Esophagus squamous epithelium (tissue), 4 donors: ENCODE results near the gene BMP7.

Experiments used
- POLR2A ChIP-seq, 4 donors: fragments of 450-650 bp; IDR thresholded peaks; one replicate each; pipeline ENCODE4 v1.6.1; 2017; ENCODE audit warnings: antibody characterized with exemption in 4 of 4, mild to moderate bottlenecking in 4 of 4, moderate library complexity in 3 of 4
- TF ChIP-seq, protein P1 (sequence below), 6 experiments: fragments of 450-650 bp in 4 of 6; fragments of 200-600 bp in 2 of 6; sonication (generic) in 2 of 6; IDR thresholded peaks; one replicate each; pipeline ENCODE4 v1.5.1; 2016 to 2019; ENCODE audit warnings: antibody characterized with exemption in 6 of 6, mild to moderate bottlenecking in 4 of 6, moderate library complexity in 4 of 6

DNA sequence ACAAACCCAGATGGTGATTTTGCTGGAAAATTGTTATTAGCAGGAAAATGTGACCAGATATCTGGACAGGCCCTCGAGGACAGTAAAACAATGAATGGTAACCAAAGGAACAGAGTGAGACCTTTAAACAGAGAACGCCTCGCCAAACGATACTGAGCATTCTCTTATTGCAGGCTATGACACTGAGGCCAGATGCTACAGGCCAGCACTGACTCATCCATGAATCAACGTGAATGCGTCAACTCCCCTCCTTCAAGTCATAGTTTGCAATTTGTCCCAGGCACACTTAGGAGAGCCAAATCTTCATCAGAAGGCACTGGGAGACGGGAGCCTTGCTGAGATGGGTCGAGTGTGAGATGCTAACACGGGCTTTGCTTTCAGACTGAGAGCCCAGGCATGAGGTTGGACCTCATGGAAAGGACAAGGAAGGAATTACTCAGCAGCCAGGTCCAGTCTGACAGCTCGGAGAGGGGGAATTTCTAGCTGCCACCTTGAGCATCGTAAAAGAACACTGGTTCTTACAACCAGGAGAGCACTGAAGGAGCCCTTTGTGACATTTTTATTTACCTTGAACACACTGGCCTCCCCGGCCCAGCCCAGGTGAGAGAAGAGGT, 60.7 kb downstream of the BMP7 start:
- no peak for TF ChIP-seq POLR2A (IDR thresholded peaks at IDR 0.05)
- TF ChIP-seq, protein P1, sequence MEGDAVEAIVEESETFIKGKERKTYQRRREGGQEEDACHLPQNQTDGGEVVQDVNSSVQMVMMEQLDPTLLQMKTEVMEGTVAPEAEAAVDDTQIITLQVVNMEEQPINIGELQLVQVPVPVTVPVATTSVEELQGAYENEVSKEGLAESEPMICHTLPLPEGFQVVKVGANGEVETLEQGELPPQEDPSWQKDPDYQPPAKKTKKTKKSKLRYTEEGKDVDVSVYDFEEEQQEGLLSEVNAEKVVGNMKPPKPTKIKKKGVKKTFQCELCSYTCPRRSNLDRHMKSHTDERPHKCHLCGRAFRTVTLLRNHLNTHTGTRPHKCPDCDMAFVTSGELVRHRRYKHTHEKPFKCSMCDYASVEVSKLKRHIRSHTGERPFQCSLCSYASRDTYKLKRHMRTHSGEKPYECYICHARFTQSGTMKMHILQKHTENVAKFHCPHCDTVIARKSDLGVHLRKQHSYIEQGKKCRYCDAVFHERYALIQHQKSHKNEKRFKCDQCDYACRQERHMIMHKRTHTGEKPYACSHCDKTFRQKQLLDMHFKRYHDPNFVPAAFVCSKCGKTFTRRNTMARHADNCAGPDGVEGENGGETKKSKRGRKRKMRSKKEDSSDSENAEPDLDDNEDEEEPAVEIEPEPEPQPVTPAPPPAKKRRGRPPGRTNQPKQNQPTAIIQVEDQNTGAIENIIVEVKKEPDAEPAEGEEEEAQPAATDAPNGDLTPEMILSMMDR (IDR thresholded peaks at IDR 0.05): no peak
